Measurements from ENCODE around the gene OR10A2. TPM values are rescaled to one million over a fixed set of nuclear protein-coding genes. Genes with fewer than 3 reads are reported as not detected.
"Not testable (repeated sequence)": the region's sequence is repeated elsewhere in the genome, so short reads cannot be mapped to it uniquely, and the experiment has no call there.

The OR10A2 gene
- total RNA-seq, 2 experiments from 2014 or later, result not detected

GRCh38 chr11:6850526-6850925 lies 12.3 kb upstream of the OR10A2 start:
- no peak overlapping the region for H3K27ac Mint-ChIP-seq

GRCh38 chr11:6854801-6855200 lies 8.1 kb upstream of the OR10A2 start:
- DNase-seq; H3K27ac Mint-ChIP-seq; POLR2A ChIA-PET; H3K36me3 Mint-ChIP-seq (ENCODE audit: low read depth); CTCF ChIA-PET; H3K4me3 Mint-ChIP-seq; H3K4me1 Mint-ChIP-seq; H3K27me3 Mint-ChIP-seq: not testable (repeated sequence)
- peaks cover 16% of the 10 kb centered on the region for H3K9me3 Mint-ChIP-seq

More at GRCh38 chr11:6850526-6850925, 12.3 kb upstream of the OR10A2 start:
- Mint-ChIP-seq H3K4me3 (no peak overlapping the region), H3K9me3 (peaks cover 14% of the 10 kb centered on the region), H3K4me1 (no peaks in the 10 kb centered on the region), H3K36me3 (ENCODE audit: low read depth) (no peaks in the 10 kb centered on the region), H3K27me3 (peaks cover 6% of the 10 kb centered on the region)
- CTCF ChIA-PET, result no interaction called here
- no peak for DNase-seq
- POLR2A ChIA-PET, result no interaction called here

- DNase-seq, result no peak
- Mint-ChIP-seq H3K9me3 (peaks cover 12% of the 10 kb centered on the region), H3K4me3 (no peak overlapping the region), H3K4me1 (peaks cover 8% of the 10 kb centered on the region), H3K36me3 (ENCODE audit: low read depth) (no peaks in the 10 kb centered on the region), H3K27ac (no peak overlapping the region), H3K27me3 (peaks cover 6% of the 10 kb centered on the region)
- ChIA-PET CTCF (no interaction called here), POLR2A (interaction anchor here (0.7 kb wide), 1 partner anchor 8 kb away, joined by 3 read pairs; no protein-coding TSS in a partner anchor)
Measured at GRCh38 chr11:6855971-6856541, 6.8 kb upstream of the OR10A2 start.

- Mint-ChIP-seq H3K27me3 (peaks cover 6% of the 10 kb centered on the region), H3K27ac (no peak overlapping the region), H3K9me3 (peaks cover 8% of the 10 kb centered on the region), H3K4me3 (no peak overlapping the region), H3K36me3 (ENCODE audit: low read depth) (no peaks in the 10 kb centered on the region), H3K4me1 (peaks cover 8% of the 10 kb centered on the region)
- ChIA-PET CTCF (no interaction called here), POLR2A (no interaction called here)
- DNase-seq, result no peak
Measured at GRCh38 chr11:6856871-6857270, 6.0 kb upstream of the OR10A2 start.

- Mint-ChIP-seq H3K27ac (no peak overlapping the region), H3K36me3 (ENCODE audit: low read depth) (no peaks in the 10 kb centered on the region), H3K4me3 (no peak overlapping the region), H3K9me3 (peaks cover 2% of the 10 kb centered on the region), H3K27me3 (peaks cover 11% of the 10 kb centered on the region), H3K4me1 (no peaks in the 10 kb centered on the region)
- ChIA-PET CTCF (no interaction called here), POLR2A (interaction anchor here (0.8 kb wide), 1 partner anchor 9 kb away, joined by 3 read pairs; no protein-coding TSS in a partner anchor)
- DNase-seq, result no peak
Measured at GRCh38 chr11:6864438-6864837, 1.6 kb downstream of the OR10A2 start.

GRCh38 chr11:6871278-6871677 lies 8.4 kb downstream of the OR10A2 start:
- CTCF ChIA-PET, result interaction anchor here (0.6 kb wide), 1 partner anchor 34 kb away, joined by 4 read pairs; no protein-coding TSS in a partner anchor
- H3K4me1 Mint-ChIP-seq, result no peaks in the 10 kb centered on the region
- no peaks in the 10 kb centered on the region for H3K9me3 Mint-ChIP-seq
- H3K4me3 Mint-ChIP-seq, result no peak overlapping the region
- no peaks in the 10 kb centered on the region for H3K36me3 Mint-ChIP-seq (ENCODE audit: low read depth)
- no peak for DNase-seq
- H3K27me3 Mint-ChIP-seq, result peaks cover 13% of the 10 kb centered on the region
- POLR2A ChIA-PET, result interaction anchor here (1.1 kb wide), 1 partner anchor 9 kb away, joined by 3 read pairs; the partner anchor contains the start of gene OR10A2
- H3K27ac Mint-ChIP-seq, result no peak overlapping the region

- DNase-seq, result no peak
- ChIA-PET POLR2A (no interaction called here), CTCF (no interaction called here)
- no peak overlapping the region for H3K27ac Mint-ChIP-seq
- H3K9me3 Mint-ChIP-seq, result no peaks in the 10 kb centered on the region
- no peaks in the 10 kb centered on the region for H3K36me3 Mint-ChIP-seq (ENCODE audit: low read depth)
- H3K4me1 Mint-ChIP-seq, result no peaks in the 10 kb centered on the region
- H3K27me3 Mint-ChIP-seq, result peaks cover 12% of the 10 kb centered on the region
- H3K4me3 Mint-ChIP-seq, result no peak overlapping the region
Measured at GRCh38 chr11:6875761-6876160, 12.9 kb downstream of the OR10A2 start.

GRCh38 chr11:6876325-6876724 lies 13.5 kb downstream of the OR10A2 start, which contains the start of gene OR10A4:
Gene OR10A4 (plus strand): TSS chr11:6876625. CDS start chr11:6876648, 23 bp downstream.
- H3K9me3 Mint-ChIP-seq, result no peaks in the 10 kb centered on the region
- no peak within 1 kb of the TSS for H3K4me3 Mint-ChIP-seq
- H3K27me3 Mint-ChIP-seq, result peaks cover 13% of the 10 kb centered on the region
- H3K27ac Mint-ChIP-seq, result no peak within 1 kb of the TSS
- H3K36me3 Mint-ChIP-seq (ENCODE audit: low read depth), result no peaks in the 10 kb centered on the region
- H3K4me1 Mint-ChIP-seq, result no peaks in the 10 kb centered on the region
- ChIA-PET CTCF (no interaction called here), POLR2A (no interaction called here)
- no peak for DNase-seq

GRCh38 chr11:6876914-6877313 lies 14.1 kb downstream of the OR10A2 start:
- Mint-ChIP-seq H3K4me1 (no peaks in the 10 kb centered on the region), H3K9me3 (no peaks in the 10 kb centered on the region), H3K27me3 (peaks cover 14% of the 10 kb centered on the region), H3K4me3 (no peak overlapping the region), H3K36me3 (ENCODE audit: low read depth) (no peaks in the 10 kb centered on the region), H3K27ac (no peak overlapping the region)
- no peak for DNase-seq
- ChIA-PET POLR2A (no interaction called here), CTCF (no interaction called here)

- H3K4me3 Mint-ChIP-seq, result no peak overlapping the region
- ChIA-PET CTCF (no interaction called here), POLR2A (no interaction called here)
- peaks cover 27% of the 10 kb centered on the region for H3K27me3 Mint-ChIP-seq
- H3K4me1 Mint-ChIP-seq, result no peaks in the 10 kb centered on the region
- DNase-seq, result no peak
- no peaks in the 10 kb centered on the region for H3K36me3 Mint-ChIP-seq (ENCODE audit: low read depth)
- no peaks in the 10 kb centered on the region for H3K9me3 Mint-ChIP-seq
- H3K27ac Mint-ChIP-seq, result no peak overlapping the region
Measured at GRCh38 chr11:6882751-6883150, 19.9 kb downstream of the OR10A2 start.

- H3K4me3 Mint-ChIP-seq; POLR2A ChIA-PET; H3K36me3 Mint-ChIP-seq (ENCODE audit: low read depth); CTCF ChIA-PET; H3K9me3 Mint-ChIP-seq; H3K4me1 Mint-ChIP-seq; H3K27ac Mint-ChIP-seq; DNase-seq: not testable (repeated sequence)
- peaks cover 21% of the 10 kb centered on the region for H3K27me3 Mint-ChIP-seq
Measured at GRCh38 chr11:6887711-6888110, 24.9 kb downstream of the OR10A2 start.

- ChIA-PET POLR2A (no interaction called here), CTCF (no interaction called here)
- Mint-ChIP-seq H3K36me3 (ENCODE audit: low read depth) (no peaks in the 10 kb centered on the region), H3K4me1 (no peaks in the 10 kb centered on the region), H3K27ac (no peak overlapping the region), H3K27me3 (peaks cover 16% of the 10 kb centered on the region), H3K4me3 (no peak overlapping the region), H3K9me3 (no peaks in the 10 kb centered on the region)
- DNase-seq, result no peak
Measured at GRCh38 chr11:6888830-6889229, 26.0 kb downstream of the OR10A2 start.

GRCh38 chr11:6889835-6890234 lies 27.0 kb downstream of the OR10A2 start:
- Mint-ChIP-seq H3K36me3 (ENCODE audit: low read depth) (no peaks in the 10 kb centered on the region), H3K9me3 (no peaks in the 10 kb centered on the region), H3K27me3 (peaks cover 11% of the 10 kb centered on the region), H3K27ac (no peak overlapping the region), H3K4me1 (no peaks in the 10 kb centered on the region), H3K4me3 (no peak overlapping the region)
- ChIA-PET POLR2A (no interaction called here), CTCF (no interaction called here)
- no peak for DNase-seq

GRCh38 chr11:6892400-6892799 lies 29.5 kb downstream of the OR10A2 start, which contains the start of gene OR2D2:
Gene OR2D2 (minus strand): TSS chr11:6892500. CDS start chr11:6892500, 0 bp downstream.
- Mint-ChIP-seq H3K36me3 (ENCODE audit: low read depth) (no peaks in the 10 kb centered on the region), H3K4me3 (no peak within 1 kb of the TSS), H3K4me1 (no peaks in the 10 kb centered on the region), H3K27me3 (peaks cover 8% of the 10 kb centered on the region), H3K9me3 (no peaks in the 10 kb centered on the region), H3K27ac (no peak within 1 kb of the TSS)
- POLR2A ChIA-PET, result no interaction called here
- no peak for DNase-seq
- CTCF ChIA-PET, result no interaction called here
